ENCODE data around the gene GABRA6.
"Not testable (repeated sequence)": the region's sequence is repeated elsewhere in the genome, so short reads cannot be mapped to it uniquely, and the experiment has no call there.

GABRA6 gene

DNA sequence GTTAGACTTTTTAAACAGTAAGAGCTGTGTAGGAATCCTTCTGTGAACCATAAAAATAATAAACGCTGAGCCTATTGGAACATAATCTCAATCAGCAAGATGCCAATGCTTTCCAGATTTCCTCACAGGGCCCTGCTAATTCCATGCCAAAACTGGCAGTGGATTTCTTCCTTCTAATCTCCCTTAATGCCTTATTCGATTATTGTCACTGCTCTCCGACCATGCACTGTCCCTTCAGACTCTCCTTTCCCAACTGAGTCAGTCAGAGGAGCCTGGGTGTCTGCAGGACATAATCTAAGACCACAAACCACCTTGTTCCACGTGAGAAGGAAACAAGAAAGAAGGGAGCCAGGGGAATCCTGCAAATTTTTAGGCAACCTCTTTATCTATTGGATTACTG lies at the start of gene GABRA6:
TSS of gene GABRA6 (plus strand) at position 261 of the 400 bp plus-strand sequence. CDS start 269 bp downstream, outside the sequence.
- DNase-seq (ENCODE audit: low read depth): no peak

GRCh38 chr5:161637591-161637990 lies 47.9 kb upstream of the GABRA6 start:
- no peak for DNase-seq (ENCODE audit: low read depth)

GRCh38 chr5:161641444-161641843 lies 44.1 kb upstream of the GABRA6 start:
- no peak for DNase-seq (ENCODE audit: low read depth)

DNA sequence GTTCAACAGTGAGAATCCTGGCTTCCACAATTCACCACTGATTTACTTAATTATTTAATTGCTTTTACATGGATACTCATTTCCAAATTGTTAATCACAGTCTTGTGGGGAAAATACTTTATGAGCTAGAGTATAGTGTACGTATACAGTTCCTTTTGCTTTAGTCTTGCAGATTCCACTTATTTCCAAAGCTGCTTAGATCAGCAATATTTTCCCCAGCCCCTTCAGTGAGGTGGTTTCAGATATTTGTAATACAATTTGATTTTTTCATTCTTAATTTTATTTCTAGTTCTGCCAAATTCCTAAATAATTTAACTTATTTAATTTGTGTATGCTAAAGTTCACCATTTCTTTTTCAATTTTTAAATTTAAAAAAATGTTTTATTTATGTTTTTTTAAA lies 40.3 kb upstream of the GABRA6 start:
- no peak for DNase-seq (ENCODE audit: low read depth)

DNA sequence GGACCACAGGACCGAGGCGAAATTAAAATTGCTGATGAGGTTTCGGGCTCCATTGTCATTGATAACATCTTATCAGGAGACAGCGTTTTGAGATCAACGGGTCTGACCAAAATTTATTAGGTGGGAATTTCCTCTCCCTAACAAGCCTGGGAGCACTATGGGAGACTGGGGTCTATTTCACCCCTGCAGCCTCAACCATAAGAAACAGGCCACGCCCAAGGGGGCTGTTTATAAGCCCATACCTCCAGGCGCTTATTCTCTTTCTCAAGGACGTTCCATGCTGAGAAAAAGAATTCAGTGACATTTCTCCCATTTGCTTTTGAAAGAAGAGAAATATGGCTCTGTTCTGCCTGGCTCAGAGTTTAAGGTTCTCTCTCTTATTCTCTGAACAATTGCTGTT lies 33.6 kb upstream of the GABRA6 start:
- not testable (repeated sequence) for DNase-seq (ENCODE audit: low read depth)

DNA sequence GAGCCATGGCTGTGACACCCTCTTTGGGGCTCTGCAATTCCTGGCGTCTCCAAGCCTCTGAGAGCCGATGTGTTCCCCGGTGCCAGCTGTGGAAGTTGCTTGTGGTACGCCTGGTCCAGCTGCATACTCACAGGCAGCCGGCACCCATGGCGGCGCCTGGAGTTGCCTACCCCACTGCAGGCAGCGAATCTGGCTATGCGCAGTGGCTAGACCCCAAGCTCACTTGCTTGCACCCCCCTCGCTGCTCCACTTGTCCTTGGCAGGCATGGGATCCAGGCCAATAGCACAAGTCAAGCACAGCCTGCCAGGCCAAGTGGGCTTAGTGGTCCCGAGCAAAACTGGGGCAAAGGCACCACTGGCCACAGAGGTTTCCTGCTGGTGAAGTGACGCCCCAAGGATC lies 24.7 kb upstream of the GABRA6 start:
- DNase-seq (ENCODE audit: low read depth): no peak

- no peak for DNase-seq (ENCODE audit: low read depth)
Measured at GRCh38 chr5:161663431-161663830, 22.1 kb upstream of the GABRA6 start.

DNA sequence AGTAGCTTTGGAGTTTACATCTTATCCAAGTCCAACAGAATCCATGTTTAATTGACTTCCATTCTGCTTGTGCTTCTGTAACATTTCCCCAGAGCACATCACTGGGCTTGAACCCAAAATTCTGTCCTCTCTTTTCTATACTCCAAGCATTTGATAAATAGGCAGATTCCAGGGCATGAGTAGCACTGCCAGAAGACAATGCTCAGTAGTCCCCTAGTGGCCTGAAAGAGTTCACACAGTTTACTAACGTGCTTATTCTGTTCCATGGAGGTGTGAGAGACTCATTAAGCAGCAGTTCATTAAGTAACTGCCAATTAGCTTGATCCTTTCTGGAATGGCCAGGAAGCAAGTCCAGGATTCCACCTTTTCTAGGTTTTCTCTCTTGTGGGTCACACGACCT lies 9.4 kb upstream of the GABRA6 start:
- no peak for DNase-seq (ENCODE audit: low read depth)

DNA sequence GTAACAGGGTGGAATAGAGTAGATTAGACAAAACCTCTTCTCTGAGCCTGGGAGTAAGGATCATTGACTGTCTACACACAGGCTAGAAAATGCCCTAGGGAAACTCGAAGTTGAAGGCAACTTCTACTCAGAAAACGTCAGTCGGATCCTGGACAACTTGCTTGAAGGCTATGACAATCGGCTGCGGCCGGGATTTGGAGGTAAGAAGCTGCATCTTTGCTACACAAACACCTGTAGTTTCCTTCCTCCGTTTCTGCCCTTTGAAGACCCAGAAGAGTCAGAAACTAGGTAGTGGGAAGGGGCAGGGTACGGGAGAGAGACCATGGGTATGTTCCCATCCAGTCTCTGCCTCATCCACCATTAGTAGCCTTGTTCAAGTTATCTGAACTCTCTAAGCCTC lies 628 bp downstream of the GABRA6 start:
- no peak for DNase-seq (ENCODE audit: low read depth)

DNA sequence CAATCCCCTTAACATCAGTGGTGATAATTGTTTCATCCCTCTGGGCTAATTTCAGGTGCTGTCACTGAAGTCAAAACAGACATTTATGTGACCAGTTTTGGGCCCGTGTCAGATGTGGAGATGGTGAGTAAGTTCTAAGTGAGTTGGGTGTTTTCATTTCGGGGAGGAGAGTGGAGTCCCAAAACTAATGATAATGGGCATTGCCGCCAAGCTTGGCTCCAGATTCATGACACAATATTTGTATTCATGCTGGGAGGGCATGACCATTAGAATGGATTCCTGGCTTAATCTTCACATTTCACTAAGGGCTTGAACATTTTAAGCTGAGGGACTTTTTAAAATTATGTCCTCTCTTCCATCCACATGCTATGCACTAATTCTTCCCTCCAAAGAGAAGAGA lies 1.4 kb downstream of the GABRA6 start:
- no peak for DNase-seq (ENCODE audit: low read depth)

DNA sequence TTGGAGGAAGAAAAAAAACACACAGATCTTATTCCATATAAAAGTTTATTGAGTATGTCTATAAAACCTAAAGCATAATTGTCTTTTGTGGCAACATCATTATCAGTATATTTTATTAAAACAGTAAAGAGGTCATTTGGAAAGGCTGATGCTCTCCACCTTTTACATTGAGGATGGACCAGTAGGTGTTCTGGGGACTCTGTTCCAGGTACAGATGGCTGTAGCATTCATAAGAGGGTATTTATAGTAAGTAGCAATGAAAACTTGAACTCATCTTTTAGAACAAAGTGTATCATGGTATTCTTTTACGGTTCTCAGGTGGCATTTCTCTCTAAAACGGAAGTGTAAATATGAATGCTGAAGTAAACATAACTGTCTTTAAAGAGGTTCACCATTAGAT lies 1.8 kb downstream of the GABRA6 start:
- no peak for DNase-seq (ENCODE audit: low read depth)

DNA sequence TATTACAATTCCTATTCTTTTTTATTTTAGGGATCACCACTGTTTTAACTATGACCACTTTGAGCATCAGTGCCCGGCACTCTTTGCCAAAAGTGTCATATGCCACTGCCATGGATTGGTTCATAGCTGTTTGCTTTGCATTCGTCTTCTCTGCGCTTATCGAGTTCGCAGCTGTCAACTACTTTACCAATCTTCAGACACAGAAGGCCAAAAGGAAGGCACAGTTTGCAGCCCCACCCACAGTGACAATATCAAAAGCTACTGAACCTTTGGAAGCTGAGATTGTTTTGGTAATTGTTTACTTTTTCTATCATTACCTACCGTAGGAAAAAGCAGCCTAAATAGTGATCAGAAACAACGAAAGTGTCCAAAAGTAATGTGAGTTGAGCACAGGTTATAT lies 6.4 kb downstream of the GABRA6 start:
- no peak for DNase-seq (ENCODE audit: low read depth)

DNA sequence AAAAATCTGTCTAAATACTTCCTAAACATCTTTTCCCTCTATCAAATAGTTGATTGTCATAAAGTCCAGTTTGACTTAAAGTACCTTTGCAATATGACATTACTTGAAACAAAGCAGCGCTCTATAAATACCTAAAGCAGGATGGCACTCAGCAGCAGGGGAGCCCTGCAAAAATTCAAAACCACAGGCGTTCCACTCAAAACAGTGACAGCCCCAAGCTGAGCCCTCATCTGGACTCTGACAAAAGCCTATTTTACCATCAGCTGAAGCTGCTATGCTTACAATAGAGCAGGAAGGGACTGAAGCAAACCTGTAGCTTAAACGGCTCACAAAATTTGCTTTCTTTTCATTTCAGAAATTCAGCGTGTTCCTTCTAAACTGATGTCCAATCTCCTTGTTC lies 11.5 kb downstream of the GABRA6 start:
- DNase-seq (ENCODE audit: low read depth): no peak

DNA sequence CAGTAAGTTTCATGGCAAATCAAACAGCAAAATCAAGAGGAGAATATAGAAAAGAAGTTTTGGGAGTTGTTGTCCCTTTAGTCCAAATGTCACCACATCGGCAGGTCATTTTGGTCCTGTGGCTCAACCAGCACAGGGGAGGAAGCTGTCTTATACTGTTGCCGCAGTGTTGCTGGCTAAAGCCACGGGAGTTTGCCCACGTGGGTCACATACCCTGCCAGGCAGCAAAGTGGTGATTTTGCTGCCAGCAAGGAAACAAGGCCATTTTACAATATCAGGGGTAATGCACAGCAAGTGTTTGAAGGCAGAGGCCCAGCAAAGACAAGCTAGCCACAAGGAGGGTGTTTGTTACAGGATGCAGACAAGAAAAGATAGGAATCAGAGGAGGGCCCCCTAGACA lies 14.5 kb downstream of the GABRA6 start:
- no peak for DNase-seq (ENCODE audit: low read depth)

- DNase-seq (ENCODE audit: low read depth): no peak
Measured at GRCh38 chr5:161703528-161703927, 18.0 kb downstream of the GABRA6 start.

GRCh38 chr5:161707382-161707781 lies 21.9 kb downstream of the GABRA6 start:
- DNase-seq (ENCODE audit: low read depth): no peak

GRCh38 chr5:161709239-161709638 lies 23.7 kb downstream of the GABRA6 start:
- no peak for DNase-seq (ENCODE audit: low read depth)

DNA sequence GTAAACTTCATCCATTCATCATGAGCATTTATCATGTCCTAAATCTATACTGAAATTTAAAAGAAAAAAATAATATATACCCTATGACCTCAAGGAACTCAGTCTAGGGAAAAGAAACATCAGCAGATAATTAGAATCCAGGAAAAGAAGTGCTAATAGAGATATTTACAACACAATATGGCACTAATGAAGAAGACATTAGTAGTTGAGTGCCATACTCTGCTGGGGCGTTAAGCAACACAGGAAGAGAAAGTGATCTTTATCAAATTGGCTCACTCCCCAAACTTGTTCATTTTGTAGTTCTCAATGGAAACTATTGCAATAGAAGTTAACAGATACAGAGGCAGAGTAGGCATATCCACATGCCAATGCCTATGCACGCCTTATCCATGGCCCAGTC lies 27.5 kb downstream of the GABRA6 start:
- DNase-seq (ENCODE audit: low read depth): no peak

GRCh38 chr5:161719157-161719556 lies 33.6 kb downstream of the GABRA6 start:
- no peak for DNase-seq (ENCODE audit: low read depth)

DNA sequence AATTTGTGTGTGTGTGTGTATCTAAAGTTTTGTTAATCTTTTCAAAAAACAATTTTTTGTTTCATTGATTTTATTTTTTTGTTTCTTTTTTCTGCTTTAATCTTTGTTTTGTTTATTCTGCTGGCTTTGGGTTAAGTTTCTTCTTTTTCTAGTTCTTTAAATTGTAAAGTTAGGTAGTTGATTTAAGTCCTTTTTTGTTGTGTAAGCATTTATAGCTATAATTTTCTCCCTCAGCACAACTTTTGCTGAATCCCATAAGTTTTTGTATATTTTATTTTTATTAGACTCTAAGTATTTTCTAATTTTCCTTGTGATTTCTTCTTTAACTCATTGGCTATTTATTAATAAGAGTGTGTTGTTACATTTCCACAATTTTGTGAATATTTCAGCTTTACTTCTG lies 34.9 kb downstream of the GABRA6 start:
- DNase-seq (ENCODE audit: low read depth): no peak

GRCh38 chr5:161734741-161735140 lies 49.2 kb downstream of the GABRA6 start:
- DNase-seq (ENCODE audit: low read depth): no peak

DNA sequence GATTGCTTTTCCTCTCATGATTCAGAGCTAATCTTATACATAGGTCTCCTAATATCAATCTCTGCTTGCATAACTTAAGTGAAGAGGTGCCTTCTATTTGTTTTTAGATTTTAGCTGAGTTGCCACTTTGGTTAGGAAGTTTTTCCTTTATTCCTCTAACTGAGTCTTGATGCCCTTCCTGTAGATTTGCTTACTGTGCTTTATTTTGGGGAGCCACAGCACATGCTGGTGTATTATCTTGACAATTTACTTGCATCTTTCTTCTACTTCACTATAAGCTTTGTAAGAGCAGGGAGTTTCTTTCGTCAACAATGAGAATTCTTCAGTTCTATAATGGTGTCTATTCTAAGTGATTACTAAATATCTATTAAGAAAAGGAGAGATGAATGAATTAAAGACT lies 54.9 kb downstream of the GABRA6 start:
- no peak for DNase-seq (ENCODE audit: low read depth)

DNA sequence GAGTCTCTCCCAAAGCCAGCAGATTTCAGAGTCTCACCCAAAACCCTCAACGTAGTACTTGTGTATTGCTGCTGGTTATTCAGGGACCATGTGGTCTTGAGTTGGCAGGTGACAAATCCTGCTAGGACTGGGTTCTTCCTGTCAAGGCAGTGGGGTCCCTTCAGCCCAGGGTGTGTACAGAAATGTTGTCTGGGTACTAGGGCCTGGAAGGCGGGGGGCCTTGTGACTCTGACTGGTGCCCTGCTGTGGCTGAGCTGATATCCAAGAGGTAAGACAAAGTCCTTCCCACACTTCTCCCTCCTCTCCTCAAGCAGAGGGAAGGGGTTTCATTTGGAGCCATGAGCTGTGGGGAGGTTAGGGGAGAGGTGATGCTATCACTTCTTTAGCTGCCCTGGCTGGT lies 58.8 kb downstream of the GABRA6 start:
- no peak for DNase-seq (ENCODE audit: low read depth)

DNA sequence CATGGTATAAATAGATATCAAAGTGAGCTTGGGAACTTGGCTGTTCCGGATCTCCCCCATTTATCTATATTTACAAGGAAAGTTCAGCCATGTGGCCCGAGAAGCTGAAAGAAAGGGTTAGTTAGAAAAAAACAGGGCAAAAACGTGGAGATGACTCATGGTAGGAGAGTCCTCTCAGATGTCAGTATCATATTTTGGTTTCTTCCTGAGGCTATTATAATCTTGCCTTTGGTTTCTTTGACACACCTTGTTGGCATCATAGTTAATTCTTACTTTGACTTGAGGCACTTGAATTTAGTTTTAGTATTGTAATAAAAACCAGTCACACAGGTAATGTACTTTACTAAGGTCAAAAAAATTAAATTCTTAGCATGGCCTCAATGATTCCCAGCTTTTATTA lies 59.9 kb downstream of the GABRA6 start:
- no peak for DNase-seq (ENCODE audit: low read depth)

DNA sequence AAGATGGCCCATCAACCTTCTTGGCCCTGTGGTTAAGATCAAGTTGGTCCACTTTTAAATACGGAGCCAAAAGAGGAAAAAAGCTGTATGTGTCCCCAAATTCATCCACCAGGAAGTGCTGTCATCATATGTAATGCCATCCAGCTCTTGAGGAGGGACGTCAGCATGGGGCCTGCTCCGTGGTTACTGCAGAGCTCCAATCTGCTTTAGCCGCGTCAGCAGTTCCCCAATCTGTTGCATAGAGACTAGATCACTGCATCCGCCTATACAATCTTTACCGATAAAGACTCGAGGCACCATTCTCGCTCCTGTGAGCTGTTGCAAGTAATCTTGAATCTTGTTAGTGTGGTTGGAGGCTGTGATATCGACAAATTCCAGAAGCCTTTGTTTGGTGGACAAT lies 65.7 kb downstream of the GABRA6 start:
- DNase-seq (ENCODE audit: low read depth): no peak

Data from HS-27A (cell line).